OCI-LY1 (cell line): ENCODE results near the gene SLC4A1.

Source experiments
- EZH2 ChIP-seq: fragments of 200-600 bp; sonication (generic), shearing (Covaris generic); IDR thresholded peaks from 2 replicates; pipeline ENCODE4 v1.8.0; 2017; ENCODE audit warnings: borderline replicate concordance, mixed run types, mild to moderate bottlenecking, antibody characterized with exemption, low read length, moderate library complexity, mixed read lengths
- TF ChIP-seq, protein P1 (sequence below): fragments of 200-600 bp; sonication (generic), shearing (Covaris generic); IDR thresholded peaks from 2 replicates; pipeline ENCODE4 v1.5.1; 2017; ENCODE audit warnings: mild to moderate bottlenecking, antibody characterized with exemption, low read length, moderate library complexity, mixed read lengths

- TF ChIP-seq, protein P1, sequence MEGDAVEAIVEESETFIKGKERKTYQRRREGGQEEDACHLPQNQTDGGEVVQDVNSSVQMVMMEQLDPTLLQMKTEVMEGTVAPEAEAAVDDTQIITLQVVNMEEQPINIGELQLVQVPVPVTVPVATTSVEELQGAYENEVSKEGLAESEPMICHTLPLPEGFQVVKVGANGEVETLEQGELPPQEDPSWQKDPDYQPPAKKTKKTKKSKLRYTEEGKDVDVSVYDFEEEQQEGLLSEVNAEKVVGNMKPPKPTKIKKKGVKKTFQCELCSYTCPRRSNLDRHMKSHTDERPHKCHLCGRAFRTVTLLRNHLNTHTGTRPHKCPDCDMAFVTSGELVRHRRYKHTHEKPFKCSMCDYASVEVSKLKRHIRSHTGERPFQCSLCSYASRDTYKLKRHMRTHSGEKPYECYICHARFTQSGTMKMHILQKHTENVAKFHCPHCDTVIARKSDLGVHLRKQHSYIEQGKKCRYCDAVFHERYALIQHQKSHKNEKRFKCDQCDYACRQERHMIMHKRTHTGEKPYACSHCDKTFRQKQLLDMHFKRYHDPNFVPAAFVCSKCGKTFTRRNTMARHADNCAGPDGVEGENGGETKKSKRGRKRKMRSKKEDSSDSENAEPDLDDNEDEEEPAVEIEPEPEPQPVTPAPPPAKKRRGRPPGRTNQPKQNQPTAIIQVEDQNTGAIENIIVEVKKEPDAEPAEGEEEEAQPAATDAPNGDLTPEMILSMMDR = no peak
- no peak for TF ChIP-seq EZH2
Observed at GRCh38 chr17:44256671-44257070, 11.3 kb downstream of the SLC4A1 start.
